Heart left ventricle (tissue), 16 donors: ENCODE data around the gene COX4I1. TPM values are rescaled to one million over a fixed set of nuclear protein-coding genes. Genes with fewer than 3 reads are reported as not detected.

Experiments used
- ATAC-seq, 4 donors: fragments of 200-7000 bp; cut with Tn5 transposase; one replicate each; pipeline ENCODE4 v1.9.1; 2020 to 2022; ENCODE audit warnings: moderate library complexity in 4 of 4, mild to moderate bottlenecking in 3 of 4, moderate number of reproducible peaks in 1 of 4
- DNase-seq, 5 donors: peaks; one replicate each; pipeline ENCODE4 v3.0.0-alpha.2; 2020
- H3K27ac ChIP-seq, 12 donors: fragments of 200-600 bp; sonication (generic) in 4 of 12; one replicate each; pipeline versions ENCODE4 v1.5.0 to v1.8.0; 2016 to 2022; ENCODE audit warnings: mild to moderate bottlenecking in 2 of 12
- H3K27me3 ChIP-seq, 9 donors: fragments of 200-600 bp; sonication (generic) in 2 of 9; one replicate each; pipeline versions ENCODE4 v1.5.1 to v1.8.0; 2016 to 2022; ENCODE audit warnings: mild to moderate bottlenecking in 3 of 9
- H3K36me3 ChIP-seq, 9 donors: fragments of 200-600 bp; sonication (generic) in 2 of 9; one replicate each; pipeline versions ENCODE4 v1.5.0 to v1.8.0; 2018 to 2022; ENCODE audit warnings: mild to moderate bottlenecking in 2 of 9
- H3K4me1 ChIP-seq, 12 donors: fragments of 200-600 bp; sonication (generic) in 4 of 12; one replicate each; pipeline versions ENCODE4 v1.5.0 to v1.8.0; 2016 to 2022; ENCODE audit warnings: mild to moderate bottlenecking in 3 of 12
- H3K4me3 ChIP-seq, 12 donors: fragments of 200-600 bp; sonication (generic) in 4 of 12; one replicate each; pipeline versions ENCODE4 v1.5.0 to v1.8.0; 2017 to 2022; ENCODE audit warnings: mild to moderate bottlenecking in 9 of 12, moderate library complexity in 4 of 12
- H3K9me3 ChIP-seq, 12 donors: fragments of 200-600 bp; sonication (generic) in 4 of 12; one replicate each; pipeline versions ENCODE4 v1.5.0 to v1.8.0; 2016 to 2022; ENCODE audit warnings: mild to moderate bottlenecking in 1 of 12
- CTCF ChIP-seq, 12 donors: fragments of 200-600 bp; sonication (generic) in 4 of 12; IDR thresholded peaks; one replicate each; pipeline versions ENCODE4 v1.5.0 to v1.8.0; 2018 to 2022; ENCODE audit warnings: antibody characterized with exemption in 12 of 12, mild to moderate bottlenecking in 5 of 12
- POLR2A ChIP-seq, 2 donors: fragments of 450-650 bp; IDR thresholded peaks; one replicate each; pipeline ENCODE4 v1.6.1; 2017; ENCODE audit warnings: antibody characterized with exemption in 2 of 2, mild to moderate bottlenecking in 2 of 2, moderate library complexity in 2 of 2
- WGBS, 4 donors: extraction: QIAGEN DNeasy Blood & Tissue Kit in 2 of 4; methylation state at CpG; one replicate each; pipeline versions ENCODE4 v1.1.5 to v1.1.7; 2013 to 2018; 5-methylcytosine and 5-hydroxymethylcytosine counted together
- intact Hi-C, 10 donors: fragments of 100-400 bp; cut with DNase I; formaldehyde crosslinking; loops; one replicate each; pipeline versions ENCODE4 v1.11.1 to v1.14.2; 2022
- polyA plus RNA-seq, 2 donors: library from polyadenylated mRNA; stranded (reverse); fragments of 200-250 nt; gene quantifications; one replicate each; pipeline ENCODE4 v1.2.3, GENCODE V29; 2013
- total RNA-seq, 9 donors: library from RNA; depleted of rRNA in 2 of 9; stranded (reverse); fragments of >200 nt in 2 of 9; fragmentation: NEBNext Ultra II Directional in 3 of 9; extraction: Animal tissue kit (Norgen Biotek cat#: 25700) in 3 of 9; gene quantifications; one replicate each; pipeline versions ENCODE4 v1.1.0 to v1.2.4, GENCODE V29; 2016 to 2023
- donor health status: ischemic (EF 13 %, LVEDD 7.1; RV severe dilation, severe dysfunction).
- donor health status: healthy with polysubstance abuse.
- donor health status: DM: no; HTN: yes; CAD: no.
- donor health status: DM: no; HTN: no; CAD: no.
- donor health status: ischemic (EF 25% LVEDD 6.9; RV normal size, moderate dysfunction).
- donor health status: ischemic (EF 25% LVEDD 5.7; RV mildly dilated, moderate dysfunction).
- donor health status: healthy.
- donor health status: DM: yes; HTN: yes; CAD: no.
- donor health status: ischemic (EF 35%, LVEDD 5.7; RV mildly dilated, moderate dysfunction).
- donor health status: nonischemic (EF 11% LVEDD 7.7; RV severe dilation, severe dysfunction).
- donor health status: DM: yes; HTN: yes; CAD: no.
- donor health status: PGD.
- donor health status: ischemic (EF 29% LVEDD 5.4; RV normal size, mild dysfunction).
- donor health status: nonischemic (EF 23%, LVEDD 6.1; RV moderate dilation, normal function).

Gene COX4I1
- total and polyA plus RNA-seq, 11 donors, result 1,047 to 5,448 (median 1,793) TPM

GRCh38 chr16:85847681-85848601 lies 48.4 kb downstream of the COX4I1 start:
- Histone ChIP-seq H3K27ac (no peak overlapping the region), H3K9me3 (no peaks in the 10 kb centered on the region), H3K36me3 (no peaks in the 10 kb centered on the region), H3K4me3 (no peak overlapping the region), H3K4me1 (peaks cover 0 to 17% (median 0%) of the 10 kb centered on the region in 12 donors), H3K27me3 (peaks cover 0 to 33% (median 3%) of the 10 kb centered on the region in 9 donors)
- WGBS, 4 donors, result 67 to 74% (median 69%) methylated on average over 39 of the region's 39 CpGs
- no peak for DNase-seq
- TF ChIP-seq POLR2A (IDR thresholded peaks at IDR 0.05) (no peak), CTCF (IDR thresholded peaks at IDR 0.05) (no peak)
- ATAC-seq, result no peak
- intact Hi-C loops, result no loop called here

- no peak overlapping the region for H3K27ac ChIP-seq
- no peak overlapping the region for H3K4me3 ChIP-seq
- ATAC-seq (no peak), DNase-seq (no peak)
- no peaks in the 10 kb centered on the region for H3K9me3 ChIP-seq
- intact Hi-C loops, result no loop called here
- peaks cover 0 to 22% (median 0%) of the 10 kb centered on the region in 12 donors for H3K4me1 ChIP-seq
- H3K27me3 ChIP-seq, result peaks cover 0 to 33% (median 3%) of the 10 kb centered on the region in 9 donors
- no peaks in the 10 kb centered on the region for H3K36me3 ChIP-seq
- WGBS, 4 donors, result 33 to 41% (median 37%) methylated on average over 9 of the region's 9 CpGs
- TF ChIP-seq POLR2A (IDR thresholded peaks at IDR 0.05) (no peak), CTCF (IDR thresholded peaks at IDR 0.05) (no peak)
These were observed 49.5 kb downstream of the COX4I1 start for GRCh38 chr16:85848986-85849385.

GRCh38 chr16:85849388-85849787 lies 49.9 kb downstream of the COX4I1 start:
- peaks cover 0 to 32% (median 3%) of the 10 kb centered on the region in 9 donors for H3K27me3 ChIP-seq
- H3K4me1 ChIP-seq, result peaks cover 0 to 26% (median 0%) of the 10 kb centered on the region in 12 donors
- 77 to 83% (median 82%) methylated on average over 8 of the region's 8 CpGs for WGBS, 4 donors
- no peak overlapping the region for H3K4me3 ChIP-seq
- no peaks in the 10 kb centered on the region for H3K9me3 ChIP-seq
- intact Hi-C loops, result no loop called here
- TF ChIP-seq CTCF (IDR thresholded peaks at IDR 0.05), result no peak
- TF ChIP-seq POLR2A (IDR thresholded peaks at IDR 0.05), result no peak
- DNase-seq, result no peak
- H3K36me3 ChIP-seq, result no peaks in the 10 kb centered on the region
- no peak for ATAC-seq
- H3K27ac ChIP-seq, result no peak overlapping the region

GRCh38 chr16:85850344-85850880 lies 50.9 kb downstream of the COX4I1 start:
- intact Hi-C loops, result no loop called here
- H3K27me3 ChIP-seq, result peaks cover 0 to 21% (median 8%) of the 10 kb centered on the region in 9 donors
- 50 to 67% (median 63%) methylated on average over 5 of the region's 5 CpGs for WGBS, 4 donors

More at GRCh38 chr16:85850344-85850880, 50.9 kb downstream of the COX4I1 start:
- ATAC-seq, result no peak
- Histone ChIP-seq H3K27ac (no peak overlapping the region), H3K4me3 (no peak overlapping the region), H3K36me3 (no peaks in the 10 kb centered on the region), H3K9me3 (peaks cover 0 to 6% (median 0%) of the 10 kb centered on the region in 12 donors), H3K4me1 (peaks cover 0 to 33% (median 0%) of the 10 kb centered on the region in 12 donors)
- peak in 1 of 5 donors; percentile 5 for DNase-seq
- no peak for TF ChIP-seq CTCF (IDR thresholded peaks at IDR 0.05)
- TF ChIP-seq POLR2A (IDR thresholded peaks at IDR 0.05), result no peak
